Measurements from ENCODE around the gene DLX6. TPM values are rescaled to one million over a fixed set of nuclear protein-coding genes. Genes with fewer than 3 reads are reported as not detected.

Gene DLX6
- total RNA-seq, 1 donor from 2014 or later: not detected

- ATAC-seq (no peak), DNase-seq (no peak)
- Histone ChIP-seq H3K4me1 (no peaks in the 10 kb centered on the region), H3K36me3 (no peaks in the 10 kb centered on the region), H3K27ac (no peak overlapping the region), H3K27me3 (peaks cover 80% of the 10 kb centered on the region), H3K9me3 (no peaks in the 10 kb centered on the region), H3K4me3 (no peak overlapping the region)
- intact Hi-C loops (cut with DNase I): no loop called here
- TF ChIP-seq CTCF (IDR thresholded peaks at IDR 0.05): no peak
Measured at GRCh38 chr7:96991546-96992191, 13.7 kb upstream of the DLX6 start.

- Histone ChIP-seq H3K4me1 (no peaks in the 10 kb centered on the region), H3K4me3 (no peak overlapping the region), H3K27ac (no peak overlapping the region), H3K9me3 (no peaks in the 10 kb centered on the region), H3K27me3 (peaks cover 87% of the 10 kb centered on the region), H3K36me3 (no peaks in the 10 kb centered on the region)
- no peak for TF ChIP-seq CTCF (IDR thresholded peaks at IDR 0.05)
- intact Hi-C loops (cut with DNase I): no loop called here
- DNase-seq: no peak
- ATAC-seq: no peak
Measured at GRCh38 chr7:96992192-96993005, 13.0 kb upstream of the DLX6 start.

- H3K4me3 ChIP-seq: no peak overlapping the region
- TF ChIP-seq CTCF (IDR thresholded peaks at IDR 0.05): no peak
- no peaks in the 10 kb centered on the region for H3K4me1 ChIP-seq
- ATAC-seq (no peak), DNase-seq (no peak)
- H3K9me3 ChIP-seq: no peaks in the 10 kb centered on the region
- intact Hi-C loops (cut with DNase I): no loop called here
- no peaks in the 10 kb centered on the region for H3K36me3 ChIP-seq
- H3K27ac ChIP-seq: no peak overlapping the region
- peaks cover 93% of the 10 kb centered on the region for H3K27me3 ChIP-seq
Measured at GRCh38 chr7:96993094-96993865, 12.1 kb upstream of the DLX6 start.

GRCh38 chr7:96993980-96994379 is 11.4 kb upstream of the DLX6 start:
- H3K27ac ChIP-seq: no peak overlapping the region
- no peaks in the 10 kb centered on the region for H3K36me3 ChIP-seq
- no peaks in the 10 kb centered on the region for H3K4me1 ChIP-seq
- TF ChIP-seq CTCF (IDR thresholded peaks at IDR 0.05): no peak
- ATAC-seq: no peak
- peaks cover 94% of the 10 kb centered on the region for H3K27me3 ChIP-seq
- H3K9me3 ChIP-seq: no peaks in the 10 kb centered on the region
- intact Hi-C loops (cut with DNase I): no loop called here
- no peak for DNase-seq
- no peak overlapping the region for H3K4me3 ChIP-seq

GRCh38 chr7:96995406-96996110 is 9.8 kb upstream of the DLX6 start:
- ATAC-seq: no peak
- Histone ChIP-seq H3K27me3 (peaks cover 94% of the 10 kb centered on the region), H3K27ac (no peak overlapping the region), H3K4me3 (no peak overlapping the region), H3K36me3 (no peaks in the 10 kb centered on the region), H3K9me3 (no peaks in the 10 kb centered on the region), H3K4me1 (no peaks in the 10 kb centered on the region)
- intact Hi-C loops (cut with DNase I): no loop called here
- peak; percentile 44 for DNase-seq
- no peak for TF ChIP-seq CTCF (IDR thresholded peaks at IDR 0.05)

Data from upper lobe of right lung (tissue), 1 donor.